Measurements from ENCODE around the gene STC2. TPM values are rescaled to one million over a fixed set of nuclear protein-coding genes. Genes with fewer than 3 reads are reported as not detected.

Gene STC2
- total RNA-seq, 3 donors from 2014 or later: 12.8 to 502 (median 347) TPM

DNA sequence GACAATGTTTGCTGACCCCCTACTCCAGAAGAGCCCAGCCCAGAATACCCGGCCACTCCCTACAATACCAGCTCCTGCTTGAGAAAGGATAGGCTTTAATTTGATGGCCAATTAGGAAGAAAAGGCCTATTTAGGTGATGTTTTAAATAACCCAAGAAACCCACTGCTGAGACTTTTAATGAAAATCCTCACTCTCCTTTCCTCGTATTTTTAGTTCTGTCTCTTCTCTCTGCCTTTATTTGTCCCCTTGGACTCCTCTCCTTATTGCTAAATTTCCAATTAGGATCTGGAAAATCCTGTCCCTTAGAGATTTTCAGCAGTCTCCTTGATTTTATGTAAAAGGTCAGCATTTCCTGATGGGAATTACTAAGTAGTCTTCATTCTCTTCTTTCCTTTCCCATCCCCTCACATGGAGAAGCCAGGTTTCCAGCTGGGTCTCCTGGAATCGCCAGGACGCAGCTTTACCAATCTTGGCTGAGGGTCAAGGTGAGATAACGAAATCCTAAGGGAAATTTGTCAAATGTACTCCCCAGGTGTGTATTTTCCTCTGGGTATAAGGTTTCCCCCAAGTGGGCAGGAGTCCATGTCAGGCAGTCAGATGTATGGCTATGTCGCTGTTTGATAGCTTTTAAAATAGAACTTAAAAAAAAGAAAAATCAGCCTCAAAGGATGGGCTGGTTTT, 11.7 kb downstream of the STC2 start:
- no peaks in the 10 kb centered on the region for H3K9me3 ChIP-seq
- H3K4me3 ChIP-seq: peak overlapping the region in 1 of 3 donors; percentile 31
- no peaks in the 10 kb centered on the region for H3K27me3 ChIP-seq
- TF ChIP-seq, protein P1, sequence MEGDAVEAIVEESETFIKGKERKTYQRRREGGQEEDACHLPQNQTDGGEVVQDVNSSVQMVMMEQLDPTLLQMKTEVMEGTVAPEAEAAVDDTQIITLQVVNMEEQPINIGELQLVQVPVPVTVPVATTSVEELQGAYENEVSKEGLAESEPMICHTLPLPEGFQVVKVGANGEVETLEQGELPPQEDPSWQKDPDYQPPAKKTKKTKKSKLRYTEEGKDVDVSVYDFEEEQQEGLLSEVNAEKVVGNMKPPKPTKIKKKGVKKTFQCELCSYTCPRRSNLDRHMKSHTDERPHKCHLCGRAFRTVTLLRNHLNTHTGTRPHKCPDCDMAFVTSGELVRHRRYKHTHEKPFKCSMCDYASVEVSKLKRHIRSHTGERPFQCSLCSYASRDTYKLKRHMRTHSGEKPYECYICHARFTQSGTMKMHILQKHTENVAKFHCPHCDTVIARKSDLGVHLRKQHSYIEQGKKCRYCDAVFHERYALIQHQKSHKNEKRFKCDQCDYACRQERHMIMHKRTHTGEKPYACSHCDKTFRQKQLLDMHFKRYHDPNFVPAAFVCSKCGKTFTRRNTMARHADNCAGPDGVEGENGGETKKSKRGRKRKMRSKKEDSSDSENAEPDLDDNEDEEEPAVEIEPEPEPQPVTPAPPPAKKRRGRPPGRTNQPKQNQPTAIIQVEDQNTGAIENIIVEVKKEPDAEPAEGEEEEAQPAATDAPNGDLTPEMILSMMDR (IDR thresholded peaks at IDR 0.05): no peak
- no peak for TF ChIP-seq POLR2AphosphoS5 (IDR thresholded peaks at IDR 0.05)
- TF ChIP-seq POLR2A (IDR thresholded peaks at IDR 0.05): no peak
- peak overlapping the region; percentile 68 to 82 for H3K27ac ChIP-seq
- DNase-seq (ENCODE audit: low spot score in 2 of 2): no peak
- no peaks in the 10 kb centered on the region for H3K4me1 ChIP-seq
- no peaks in the 10 kb centered on the region for H3K36me3 ChIP-seq
- intact Hi-C loops (cut with DNase I; ENCODE audit: low total_unique reads): no loop called here

DNA sequence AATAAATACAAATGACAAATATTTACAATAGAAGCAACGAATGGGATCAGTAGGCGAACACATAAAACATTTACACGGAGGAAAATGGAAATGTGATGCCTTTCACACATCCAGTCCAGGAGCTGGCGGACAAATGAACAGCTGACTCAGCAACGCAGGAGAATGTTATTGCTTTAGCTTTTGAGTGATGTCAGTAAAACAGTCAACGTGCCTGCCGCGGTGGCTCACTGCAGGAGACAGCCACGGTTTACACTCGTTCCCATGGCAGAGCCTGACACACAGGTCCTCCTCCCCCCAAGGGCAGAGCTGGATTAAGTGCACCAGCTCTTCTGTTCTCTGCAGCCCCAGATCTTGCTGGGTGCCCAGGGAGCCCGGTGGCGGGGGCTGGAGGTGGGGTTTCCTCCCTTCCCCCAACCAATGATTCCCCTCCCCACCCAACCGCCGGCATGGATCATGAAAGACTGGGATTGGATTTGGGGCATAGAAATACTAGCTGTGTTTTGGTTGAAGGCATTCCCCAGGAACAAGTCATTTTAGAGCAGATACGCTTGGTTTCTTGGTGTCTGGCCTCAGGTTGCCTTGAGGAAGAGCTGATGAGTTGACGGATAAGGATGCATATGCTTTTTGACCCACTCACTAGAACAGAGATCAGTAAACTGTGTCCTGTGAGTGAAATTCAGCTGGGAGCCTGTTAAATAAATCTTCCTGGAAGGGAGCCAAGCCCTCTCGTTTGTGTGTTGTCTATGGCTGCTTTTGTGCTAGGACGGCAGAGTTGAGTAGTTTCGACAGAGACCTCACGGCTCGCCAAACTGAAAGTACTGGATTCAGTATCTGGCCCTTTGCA, 12.5 kb downstream of the STC2 start:
- intact Hi-C loops (cut with DNase I; ENCODE audit: low total_unique reads): no loop called here
- Histone ChIP-seq H3K27ac (peak overlapping the region; percentile 68 to 82), H3K4me3 (peak overlapping the region in 1 of 3 donors; percentile 31), H3K27me3 (no peaks in the 10 kb centered on the region), H3K36me3 (no peaks in the 10 kb centered on the region), H3K4me1 (no peaks in the 10 kb centered on the region), H3K9me3 (no peaks in the 10 kb centered on the region)
- DNase-seq (ENCODE audit: low spot score in 2 of 2): peak; percentile 68 to 87
- TF ChIP-seq POLR2A (IDR thresholded peaks at IDR 0.05) (no peak), POLR2AphosphoS5 (IDR thresholded peaks at IDR 0.05) (peak; percentile 17 to 71 (median 18))
- TF ChIP-seq, protein P1 (IDR thresholded peaks at IDR 0.05): peak in 1 of 3 donors; percentile 10

DNA sequence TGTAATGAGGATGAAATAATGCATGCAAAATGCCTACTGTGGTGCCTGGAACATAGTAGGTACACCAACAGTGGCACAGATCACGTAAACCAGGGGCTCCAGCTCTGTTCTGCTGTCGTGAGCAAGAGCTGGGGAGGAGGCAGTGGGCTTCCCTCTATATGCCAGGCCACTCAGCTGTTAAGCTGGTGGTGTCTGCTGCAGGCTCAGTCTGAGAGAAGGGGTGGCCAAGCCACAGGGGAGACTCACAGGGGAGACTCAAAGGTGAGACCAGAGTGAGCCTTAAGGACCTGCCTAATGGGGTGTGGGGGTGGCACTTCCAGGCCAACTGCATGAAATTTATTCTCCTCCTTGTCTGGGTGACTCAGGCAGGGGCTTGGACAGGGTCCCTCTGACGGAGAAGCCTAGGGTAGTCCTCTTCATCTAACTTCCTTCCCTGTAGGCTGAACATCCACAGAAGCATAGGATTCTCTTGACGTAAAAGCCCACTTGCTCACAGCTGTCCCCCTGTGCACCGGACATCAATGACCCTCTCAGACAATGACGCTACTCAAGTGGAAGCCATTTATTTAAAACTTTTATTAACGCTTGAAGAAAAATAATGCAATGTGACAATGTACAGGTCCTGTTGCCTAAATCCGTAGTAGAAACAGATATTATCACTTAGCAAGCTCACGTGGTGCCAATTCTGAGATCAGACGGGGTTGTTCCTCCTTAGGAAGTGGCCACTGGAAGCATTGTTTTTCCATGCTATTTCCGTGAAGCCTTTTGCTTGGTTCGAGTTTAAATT, 13.9 kb downstream of the STC2 start:
- Histone ChIP-seq H3K27ac (peak overlapping the region in 1 of 2 donors; percentile 21), H3K27me3 (no peaks in the 10 kb centered on the region), H3K36me3 (no peaks in the 10 kb centered on the region), H3K4me3 (no peak overlapping the region), H3K4me1 (no peaks in the 10 kb centered on the region), H3K9me3 (no peaks in the 10 kb centered on the region)
- TF ChIP-seq POLR2AphosphoS5 (IDR thresholded peaks at IDR 0.05): peak in 2 of 3 donors; percentile 11 to 36
- TF ChIP-seq POLR2A (IDR thresholded peaks at IDR 0.05): no peak
- TF ChIP-seq, protein P1 (IDR thresholded peaks at IDR 0.05): no peak
- intact Hi-C loops (cut with DNase I; ENCODE audit: low total_unique reads): no loop called here
- DNase-seq (ENCODE audit: low spot score in 2 of 2): no peak

DNA sequence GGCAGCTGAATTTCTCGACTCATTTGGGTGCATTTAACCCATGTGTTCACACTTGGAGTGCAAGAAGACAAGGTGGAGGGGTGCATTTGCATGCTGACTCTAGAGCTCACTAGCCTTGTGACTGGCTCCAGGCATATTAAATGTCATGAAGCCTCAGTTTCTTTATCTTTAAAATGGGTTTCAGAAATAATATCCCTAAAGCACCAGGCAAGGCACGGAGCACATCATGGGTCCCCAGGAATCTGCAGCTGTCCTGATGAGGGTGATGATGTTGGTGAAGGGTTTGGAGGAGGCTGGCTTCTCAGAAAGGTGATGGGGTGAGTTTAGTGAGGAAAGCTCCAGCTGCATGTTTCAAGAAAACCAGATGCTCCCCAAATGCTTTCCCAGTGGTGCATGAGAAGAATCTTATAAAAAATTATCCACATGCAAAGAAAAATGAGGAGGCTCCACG, 14.8 kb downstream of the STC2 start:
- no peak overlapping the region for H3K4me3 ChIP-seq
- TF ChIP-seq POLR2A (IDR thresholded peaks at IDR 0.05) (no peak), POLR2AphosphoS5 (IDR thresholded peaks at IDR 0.05) (no peak)
- TF ChIP-seq, protein P1 (IDR thresholded peaks at IDR 0.05): no peak

More for the DNA sequence above, 14.8 kb downstream of the STC2 start:
- peak in 1 of 2 donors; percentile 35 for DNase-seq (ENCODE audit: low spot score in 2 of 2)
- no peaks in the 10 kb centered on the region for H3K9me3 ChIP-seq
- no peaks in the 10 kb centered on the region for H3K27me3 ChIP-seq
- H3K36me3 ChIP-seq: no peaks in the 10 kb centered on the region
- no peak overlapping the region for H3K27ac ChIP-seq
- no peaks in the 10 kb centered on the region for H3K4me1 ChIP-seq
- intact Hi-C loops (cut with DNase I; ENCODE audit: low total_unique reads): no loop called here
